ENCODE results near the gene RIN1. TPM values are rescaled to one million over a fixed set of nuclear protein-coding genes. Genes with fewer than 3 reads are reported as not detected.

Gene RIN1
- polyA plus RNA-seq, 1 of the 3 experiments (the other 2 are of a cell fraction): 16.9 TPM

DNA sequence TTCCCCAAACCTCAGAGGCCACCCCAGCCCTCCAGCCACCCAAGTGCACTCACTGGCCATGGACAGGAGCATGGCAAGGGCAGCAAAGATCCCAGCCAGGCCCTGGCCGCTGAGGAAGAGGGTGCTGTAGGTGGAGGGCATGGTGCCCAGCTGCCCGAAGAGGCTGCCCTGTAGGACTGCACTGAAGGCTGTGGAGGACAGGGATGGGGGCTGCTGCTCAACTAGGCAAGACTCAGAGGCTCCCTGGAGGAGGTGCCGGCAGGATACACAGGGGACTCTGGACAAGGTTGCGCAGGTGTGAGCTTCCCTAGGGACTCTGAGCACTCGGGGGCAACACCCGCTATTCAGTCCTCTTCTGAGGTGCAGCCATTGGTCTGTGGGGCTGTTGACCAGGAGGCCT is 32.2 kb upstream of the RIN1 start:
- H3K27me3 ChIP-seq (ENCODE audit: insufficient read depth): peaks cover 14% of the 10 kb centered on the region; the same call in 1 of the 2 replicates
- TF ChIP-seq RXRA (IDR thresholded peaks at IDR 0.05; ENCODE audit: borderline replicate concordance, low read depth): no peak
- TF ChIP-seq RCOR1 (IDR thresholded peaks at IDR 0.05; ENCODE audit: low read length): no peak
- no peak for TF ChIP-seq TCF12 (IDR thresholded peaks at IDR 0.05)
- TF ChIP-seq, protein P1, sequence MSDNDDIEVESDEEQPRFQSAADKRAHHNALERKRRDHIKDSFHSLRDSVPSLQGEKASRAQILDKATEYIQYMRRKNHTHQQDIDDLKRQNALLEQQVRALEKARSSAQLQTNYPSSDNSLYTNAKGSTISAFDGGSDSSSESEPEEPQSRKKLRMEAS (IDR thresholded peaks at IDR 0.05; ENCODE audit: low read depth): no peak
- TF ChIP-seq REST (IDR thresholded peaks at IDR 0.05; ENCODE audit: low read depth, low read length): no peak
- no peak for TF ChIP-seq CHD2 (IDR thresholded peaks at IDR 0.05; ENCODE audit: low read length, partially characterized antibody)
- no peak for TF ChIP-seq NRF1 (IDR thresholded peaks at IDR 0.05; ENCODE audit: low read depth, low read length)
- TF ChIP-seq, protein P2, sequence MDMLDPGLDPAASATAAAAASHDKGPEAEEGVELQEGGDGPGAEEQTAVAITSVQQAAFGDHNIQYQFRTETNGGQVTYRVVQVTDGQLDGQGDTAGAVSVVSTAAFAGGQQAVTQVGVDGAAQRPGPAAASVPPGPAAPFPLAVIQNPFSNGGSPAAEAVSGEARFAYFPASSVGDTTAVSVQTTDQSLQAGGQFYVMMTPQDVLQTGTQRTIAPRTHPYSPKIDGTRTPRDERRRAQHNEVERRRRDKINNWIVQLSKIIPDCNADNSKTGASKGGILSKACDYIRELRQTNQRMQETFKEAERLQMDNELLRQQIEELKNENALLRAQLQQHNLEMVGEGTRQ (IDR thresholded peaks at IDR 0.05; ENCODE audit: borderline replicate concordance, low read depth, low read length): no peak
- no peak for TF ChIP-seq EZH2phosphoT487 (IDR thresholded peaks at IDR 0.05; ENCODE audit: borderline replicate concordance, low read depth)
- TF ChIP-seq, protein P3, sequence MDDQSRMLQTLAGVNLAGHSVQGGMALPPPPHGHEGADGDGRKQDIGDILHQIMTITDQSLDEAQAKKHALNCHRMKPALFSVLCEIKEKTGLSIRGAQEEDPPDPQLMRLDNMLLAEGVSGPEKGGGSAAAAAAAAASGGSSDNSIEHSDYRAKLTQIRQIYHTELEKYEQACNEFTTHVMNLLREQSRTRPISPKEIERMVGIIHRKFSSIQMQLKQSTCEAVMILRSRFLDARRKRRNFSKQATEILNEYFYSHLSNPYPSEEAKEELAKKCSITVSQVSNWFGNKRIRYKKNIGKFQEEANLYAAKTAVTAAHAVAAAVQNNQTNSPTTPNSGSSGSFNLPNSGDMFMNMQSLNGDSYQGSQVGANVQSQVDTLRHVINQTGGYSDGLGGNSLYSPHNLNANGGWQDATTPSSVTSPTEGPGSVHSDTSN (IDR thresholded peaks at IDR 0.05): no peak
- TF ChIP-seq MEF2A (IDR thresholded peaks at IDR 0.05; ENCODE audit: borderline replicate concordance, low read depth): no peak
- H3K4me2 ChIP-seq: no peak overlapping the region
- no peaks in the 10 kb centered on the region for H3K36me3 ChIP-seq (replicated peaks in 1 of 2; ENCODE audit: control insufficient read depth in 1 of 2, insufficient read depth in 2 of 2, low read length in 1 of 2)
- H3K9me3 ChIP-seq: no peaks in the 10 kb centered on the region
- no peaks in the 10 kb centered on the region for H3K9me2 ChIP-seq
- no peaks in the 10 kb centered on the region for H4K20me1 ChIP-seq (ENCODE audit: insufficient read depth)
- H3K79me2 ChIP-seq (ENCODE audit: insufficient read depth): no peaks in the 10 kb centered on the region
- 100% methylated on average over 4 of the region's 6 CpGs for WGBS (ENCODE audit: low lambda C conversion rate)
- no peak overlapping the region for H3K9ac ChIP-seq
- peaks cover 6 to 16% of the 10 kb centered on the region in 2 experiments; a peak in 2 of 4 replicates for H3K4me1 ChIP-seq (ENCODE audit: control insufficient read depth in 1 of 2, insufficient read depth in 2 of 2, low read depth in 1 of 2, low read length in 1 of 2)
- no peak for DNase-seq
- H3K27ac ChIP-seq (ENCODE audit: low read depth in 2 of 2, low read length in 1 of 2): no peak overlapping the region
- peaks cover 8% of the 10 kb centered on the region for H3F3A ChIP-seq (replicated peaks; ENCODE audit: insufficient read depth)
- H2AFZ ChIP-seq (ENCODE audit: low read depth): no peak overlapping the region
- ChIA-PET POLR2A (no interaction called here), CTCF (interaction anchor here (0.9 to 1.0 kb wide), 2 partner anchors 12 to 18 kb away, joined by 3 read pairs; no protein-coding TSS in a partner anchor)
- H3K4me3 ChIP-seq (ENCODE audit: low read depth in 2 of 2, low read length in 1 of 2): no peak overlapping the region

Data from SK-N-SH (cell line).